IMR-90 (cell line): Measurements from ENCODE around the gene NT5DC3. TPM values are rescaled to one million over a fixed set of nuclear protein-coding genes. Genes with fewer than 3 reads are reported as not detected.

Experiments
- ATAC-seq: fragments of 200-7000 bp; cut with Tn5 transposase; 2 replicates; pipeline ENCODE4 v1.9.1; 2020; ENCODE audit warnings: low read depth, mild to moderate bottlenecking, moderate library complexity
- BruUV-seq: library from RNA; stranded (reverse); fragments of 400-500 nt; replicated peaks from 2 replicates; lab custom pipeline; 2021; lab: Mats Ljungman, UMichigan
- CTCF ChIA-PET: fragments of 300-600 bp; formaldehyde crosslinking; extraction: SDS; loops from one replicate; lab custom pipeline; 2021; ENCODE audit warnings: antibody characterized with exemption; lab: Yijun Ruan, JAX
- POLR2A ChIA-PET: fragments of 300-600 bp; sonication (Branson Sonifier 250); formaldehyde crosslinking; loops from one replicate; lab custom pipeline; 2022; ENCODE audit warnings: antibody characterized with exemption; ENCODE audit not compliant: unreplicated experiment; lab: Charles Lee
- DNase-seq: peaks from one replicate; pipeline ENCODE4 v3.0.0; 2013
- H2AFZ ChIP-seq: replicated peaks from 2 replicates; pipeline ENCODE3; 2013; ENCODE audit warnings: low read length, mild to moderate bottlenecking; ENCODE audit not compliant: poor library complexity
- H2AK5ac ChIP-seq: 2 replicates; pipeline ENCODE4 v1.6.1; 2013; ENCODE audit warnings: low read depth, low read length, inconsistent platforms
- H2AK9ac ChIP-seq: replicated peaks from 2 replicates; pipeline ENCODE3; 2013; ENCODE audit warnings: mild to moderate bottlenecking, low read depth, low read length, moderate library complexity; ENCODE audit not compliant: poor library complexity
- H2BK120ac ChIP-seq: 2 replicates; pipeline ENCODE4 v1.6.1; 2013; ENCODE audit warnings: low read depth, low read length, inconsistent platforms
- H2BK15ac ChIP-seq: 3 replicates; pipeline ENCODE4 v1.6.1; 2013; ENCODE audit warnings: low read depth, low read length, inconsistent platforms
- H2BK20ac ChIP-seq: 2 replicates; pipeline ENCODE4 v1.6.1; 2013; ENCODE audit warnings: low read depth, mild to moderate bottlenecking, inconsistent platforms, low read length, moderate library complexity
- H2BK5ac ChIP-seq: 2 replicates; pipeline ENCODE4 v1.6.1; 2013; ENCODE audit warnings: mild to moderate bottlenecking, low read depth, low read length, inconsistent platforms; ENCODE audit not compliant: poor library complexity, severe bottlenecking
- H3K14ac ChIP-seq: replicated peaks from 2 replicates; pipeline ENCODE4 v1.6.1; 2013; ENCODE audit warnings: low read depth, low read length, inconsistent platforms
- H3K18ac ChIP-seq: 2 replicates; pipeline ENCODE4 v1.6.1; 2013; ENCODE audit warnings: low read depth, low read length, control low read depth
- H3K23ac ChIP-seq: 2 replicates; pipeline ENCODE4 v1.6.1; 2013; ENCODE audit warnings: low read depth, low read length, inconsistent platforms
- H3K27ac ChIP-seq: 2 replicates; pipeline ENCODE4 v1.5.1; 2013; ENCODE audit warnings: mild to moderate bottlenecking, control low read depth, low read length; ENCODE audit not compliant: insufficient read depth
- H3K27me3 ChIP-seq: 2 replicates; pipeline ENCODE4 v1.6.1; 2013; ENCODE audit warnings: low read length; ENCODE audit not compliant: control insufficient read depth, insufficient read depth
- H3K36me3 ChIP-seq: 2 replicates; pipeline ENCODE4 v1.6.1; 2013; ENCODE audit warnings: low read length, mixed read lengths; ENCODE audit not compliant: control insufficient read depth, insufficient read depth
- H3K4ac ChIP-seq: 2 replicates; pipeline ENCODE4 v1.6.1; 2013; ENCODE audit warnings: low read depth, low read length, inconsistent platforms
- H3K4me1 ChIP-seq: 2 replicates; pipeline ENCODE4 v1.6.1; 2013; ENCODE audit warnings: low read length, mixed read lengths; ENCODE audit not compliant: control insufficient read depth, insufficient read depth
- H3K4me2 ChIP-seq: 2 replicates; pipeline ENCODE4 v1.6.1; 2013; ENCODE audit warnings: low read depth, mild to moderate bottlenecking, control low read depth, low read length, moderate library complexity
- H3K4me3 ChIP-seq: 2 replicates; pipeline ENCODE4 v1.5.1; 2013; ENCODE audit warnings: low read depth, mild to moderate bottlenecking, control low read depth, low read length, moderate library complexity; ENCODE audit not compliant: insufficient read depth
- H3K56ac ChIP-seq: 2 replicates; pipeline ENCODE4 v1.6.1; 2013; ENCODE audit warnings: low read length, inconsistent platforms; ENCODE audit not compliant: insufficient read depth; ENCODE audit errors: extremely low read depth
- H3K79me1 ChIP-seq, 2 experiments: 2 replicates each; pipeline ENCODE4 v1.6.1; 2013; ENCODE audit warnings: low read length in 2 of 2, inconsistent platforms in 1 of 2, low read depth in 1 of 2
- H3K9ac ChIP-seq: 2 replicates; pipeline ENCODE4 v1.6.1; 2013; ENCODE audit warnings: low read depth, low read length, control low read depth
- H3K9me1 ChIP-seq: 2 replicates; pipeline ENCODE4 v1.6.1; 2013; ENCODE audit warnings: low read length, inconsistent platforms; ENCODE audit not compliant: insufficient read depth
- H3K9me3 ChIP-seq: 2 replicates; pipeline ENCODE4 v1.6.1; 2013; ENCODE audit warnings: low read length; ENCODE audit not compliant: control insufficient read depth, insufficient read depth
- H4K20me1 ChIP-seq: 2 replicates; pipeline ENCODE4 v1.6.1; 2013; ENCODE audit warnings: low read length, inconsistent platforms; ENCODE audit not compliant: insufficient read depth
- H4K5ac ChIP-seq: 2 replicates; pipeline ENCODE4 v1.6.1; 2013; ENCODE audit warnings: mild to moderate bottlenecking, low read depth, low read length, control low read depth
- H4K8ac ChIP-seq, 2 experiments: 2 replicates each; pipeline ENCODE4 v1.6.1; 2013; ENCODE audit warnings: low read depth in 2 of 2, low read length in 2 of 2, control low read depth in 1 of 2, inconsistent platforms in 1 of 2
- H4K91ac ChIP-seq: 2 replicates; pipeline ENCODE4 v1.6.1; 2013; ENCODE audit warnings: low read depth, low read length, inconsistent platforms; ENCODE audit not compliant: insufficient read depth
- BHLHE40 ChIP-seq: fragments of 150-350 bp; IDR thresholded peaks from 2 replicates; pipeline ENCODE4 v1.6.1; 2016; ENCODE audit warnings: mild to moderate bottlenecking, low read depth, low read length
- CEBPB ChIP-seq: IDR thresholded peaks from 2 replicates; pipeline ENCODE4 v1.6.1; 2012; ENCODE audit warnings: low read depth, low read length, improper control_type of control experiment
- CHD1 ChIP-seq: IDR thresholded peaks from 2 replicates; pipeline ENCODE4 v1.6.1; 2012; ENCODE audit warnings: low read depth, low read length, improper control_type of control experiment
- FOS ChIP-seq: fragments of 150-350 bp; IDR thresholded peaks from 2 replicates; pipeline ENCODE4 v1.6.1; 2016; ENCODE audit warnings: low read depth, low read length
- MAFK ChIP-seq: IDR thresholded peaks from 2 replicates; pipeline ENCODE4 v1.6.1; 2012; ENCODE audit warnings: low read depth, low read length, improper control_type of control experiment
- MAZ ChIP-seq: IDR thresholded peaks from 2 replicates; pipeline ENCODE4 v1.6.1; 2012; ENCODE audit warnings: low read depth, mild to moderate bottlenecking, low read length, improper control_type of control experiment, moderate library complexity, borderline replicate concordance
- MXI1 ChIP-seq: IDR thresholded peaks from 2 replicates; pipeline ENCODE4 v1.6.1; 2012; ENCODE audit warnings: low read depth, mild to moderate bottlenecking, low read length, moderate library complexity, borderline replicate concordance
- NFE2L2 ChIP-seq: fragments of 150-350 bp; IDR thresholded peaks from 2 replicates; pipeline ENCODE4 v1.6.1; 2016; ENCODE audit warnings: low read depth, mild to moderate bottlenecking, low read length
- POLR2A ChIP-seq: IDR thresholded peaks from 2 replicates; pipeline ENCODE4 v1.6.1; 2012; ENCODE audit warnings: mild to moderate bottlenecking, low read depth, low read length
- RAD21 ChIP-seq: IDR thresholded peaks from 2 replicates; pipeline ENCODE4 v1.6.1; 2012; ENCODE audit warnings: low read length, improper control_type of control experiment
- RCOR1 ChIP-seq: IDR thresholded peaks from 2 replicates; pipeline ENCODE4 v1.6.1; 2012; ENCODE audit warnings: mild to moderate bottlenecking, low read length, improper control_type of control experiment; ENCODE audit not compliant: insufficient replicate concordance
- RFX5 ChIP-seq: IDR thresholded peaks from 2 replicates; pipeline ENCODE4 v1.8.0; 2012; ENCODE audit warnings: low read depth, mild to moderate bottlenecking, low read length, moderate library complexity
- SMC3 ChIP-seq: fragments of 150-350 bp; IDR thresholded peaks from 2 replicates; pipeline ENCODE4 v1.6.1; 2016; ENCODE audit warnings: low read depth, mild to moderate bottlenecking, antibody characterized with exemption, low read length, moderate library complexity
- USF2 ChIP-seq: fragments of 150-350 bp; IDR thresholded peaks from 2 replicates; pipeline ENCODE4 v1.6.1; 2017; ENCODE audit warnings: mild to moderate bottlenecking, antibody characterized with exemption, low read length, low read depth
- WGBS, 2 experiments: methylation state at CpG; one replicate each; pipeline versions ENCODE4 v1.1.5 to v1.1.7; 2013; ENCODE audit warnings: missing lambda C conversion rate in 2 of 2; ENCODE audit not compliant: insufficient read length in 1 of 2; ENCODE audit errors: extremely low coverage in 2 of 2; 5-methylcytosine and 5-hydroxymethylcytosine counted together
- dilution Hi-C: fragments of 300-500 bp; cut with HindIII; formaldehyde crosslinking; loops from one replicate; pipeline ENCODE4 v1.14.3; 2018; ENCODE audit warnings: low sequenced_read_pairs; ENCODE audit not compliant: unreplicated experiment
- in situ Hi-C: fragments of 300-500 bp; cut with MboI; formaldehyde crosslinking; loops from 3 replicates; pipeline ENCODE4 v1.14.3; 2019; ENCODE audit warnings: low sequenced_read_pairs, inconsistent platforms, mixed read lengths
- intact Hi-C: fragments of 100-400 bp; cut with micrococcal nuclease; formaldehyde crosslinking; loops from 2 replicates; pipeline ENCODE4 v1.10.0; 2022
- polyA plus RNA-seq, 3 experiments: library from polyadenylated mRNA; depleted of rRNA; stranded (reverse); fragments of >200 nt; gene quantifications; 2 replicates each; pipeline ENCODE4 v1.2.3, GENCODE V29; 2012; ENCODE audit warnings: low replicate concordance in 1 of 3
- total RNA-seq: library from RNA; depleted of rRNA; stranded (reverse); fragments of >200 nt; gene quantifications from 2 replicates; pipeline ENCODE4 v1.2.3, GENCODE V29; 2012
- TF ChIP-seq, protein P1 (sequence below): conservative IDR thresholded peaks from 2 replicates; pipeline ENCODE4 v1.5.1; 2012; ENCODE audit warnings: mild to moderate bottlenecking, low read depth, low read length, improper control_type of control experiment
- TF ChIP-seq, protein P2 (sequence below): fragments of 150-350 bp; IDR thresholded peaks from 2 replicates; pipeline ENCODE4 v1.6.1; 2016; ENCODE audit warnings: low read depth, mild to moderate bottlenecking, low read length, moderate library complexity, borderline replicate concordance

NT5DC3 gene
- total and polyA plus RNA-seq, 2 of the 4 experiments (the other 2 are of a cell fraction), result 7.3 to 17.6 TPM

DNA sequence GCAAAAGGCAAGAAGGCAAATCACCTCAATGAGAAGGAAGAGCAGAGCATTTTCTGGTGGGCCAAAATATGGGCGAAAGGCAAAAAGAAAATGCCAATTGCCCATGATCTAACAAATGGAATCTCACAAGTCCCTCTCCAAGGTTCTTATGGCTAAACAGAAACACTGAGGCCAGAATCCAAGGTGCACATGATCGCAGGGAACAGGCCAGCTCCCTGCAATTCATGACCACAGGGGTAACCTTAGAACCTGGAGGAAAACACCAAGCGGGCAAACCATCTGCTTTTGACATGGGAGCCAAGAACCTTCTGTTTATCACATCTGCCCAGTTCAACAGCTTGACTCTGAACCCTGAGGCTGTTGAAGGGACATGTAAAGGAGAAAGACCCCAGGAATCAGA is 60.0 kb downstream of the NT5DC3 start:
- no TSS peak for BruUV-seq
- H2BK15ac ChIP-seq, result no peak overlapping the region
- no peaks in the 10 kb centered on the region for H4K20me1 ChIP-seq
- no peak overlapping the region for H2AK5ac ChIP-seq
- H2BK5ac ChIP-seq, result no peak overlapping the region
- in situ Hi-C loops (no loop called here), dilution Hi-C loops (no loop called here), intact Hi-C loops (no loop called here)
- no peak overlapping the region for H3K23ac ChIP-seq
- 100% methylated on average over 1 of the region's 3 CpGs; no CpG with 5 or more reads in 1 of the 2 experiments for WGBS, 2 experiments
- H4K91ac ChIP-seq, result no peak overlapping the region
- H3K4me2 ChIP-seq, result no peak overlapping the region
- no peak overlapping the region for H3K9ac ChIP-seq
- POLR2A ChIA-PET, result no interaction called here
- H2BK20ac ChIP-seq, result no peak overlapping the region
- DNase-seq, result no peak
- CTCF ChIA-PET, result interaction anchor here (1.4 kb wide), 1 partner anchor 11 kb away, joined by 4 read pairs; no protein-coding TSS in a partner anchor
- no peak overlapping the region for H4K8ac ChIP-seq
- peaks cover 29% of the 10 kb centered on the region for H3K36me3 ChIP-seq
- no peak for ATAC-seq
- peaks cover 15% of the 10 kb centered on the region for H3K9me1 ChIP-seq
- no peak overlapping the region for H3K56ac ChIP-seq
- H3K9me3 ChIP-seq, result no peaks in the 10 kb centered on the region
- H3K27me3 ChIP-seq, result no peaks in the 10 kb centered on the region
- TF ChIP-seq MXI1, result no peak
- TF ChIP-seq RCOR1, result no peak
- TF ChIP-seq SMC3, result no peak
- no peak for TF ChIP-seq POLR2A
- TF ChIP-seq BHLHE40, result no peak
- TF ChIP-seq, protein P1, sequence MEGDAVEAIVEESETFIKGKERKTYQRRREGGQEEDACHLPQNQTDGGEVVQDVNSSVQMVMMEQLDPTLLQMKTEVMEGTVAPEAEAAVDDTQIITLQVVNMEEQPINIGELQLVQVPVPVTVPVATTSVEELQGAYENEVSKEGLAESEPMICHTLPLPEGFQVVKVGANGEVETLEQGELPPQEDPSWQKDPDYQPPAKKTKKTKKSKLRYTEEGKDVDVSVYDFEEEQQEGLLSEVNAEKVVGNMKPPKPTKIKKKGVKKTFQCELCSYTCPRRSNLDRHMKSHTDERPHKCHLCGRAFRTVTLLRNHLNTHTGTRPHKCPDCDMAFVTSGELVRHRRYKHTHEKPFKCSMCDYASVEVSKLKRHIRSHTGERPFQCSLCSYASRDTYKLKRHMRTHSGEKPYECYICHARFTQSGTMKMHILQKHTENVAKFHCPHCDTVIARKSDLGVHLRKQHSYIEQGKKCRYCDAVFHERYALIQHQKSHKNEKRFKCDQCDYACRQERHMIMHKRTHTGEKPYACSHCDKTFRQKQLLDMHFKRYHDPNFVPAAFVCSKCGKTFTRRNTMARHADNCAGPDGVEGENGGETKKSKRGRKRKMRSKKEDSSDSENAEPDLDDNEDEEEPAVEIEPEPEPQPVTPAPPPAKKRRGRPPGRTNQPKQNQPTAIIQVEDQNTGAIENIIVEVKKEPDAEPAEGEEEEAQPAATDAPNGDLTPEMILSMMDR, result no peak
- TF ChIP-seq RFX5, result no peak
- TF ChIP-seq USF2, result no peak
- no peak for TF ChIP-seq NFE2L2
- TF ChIP-seq FOS, result no peak
- no peak for TF ChIP-seq RAD21
- TF ChIP-seq, protein P2, sequence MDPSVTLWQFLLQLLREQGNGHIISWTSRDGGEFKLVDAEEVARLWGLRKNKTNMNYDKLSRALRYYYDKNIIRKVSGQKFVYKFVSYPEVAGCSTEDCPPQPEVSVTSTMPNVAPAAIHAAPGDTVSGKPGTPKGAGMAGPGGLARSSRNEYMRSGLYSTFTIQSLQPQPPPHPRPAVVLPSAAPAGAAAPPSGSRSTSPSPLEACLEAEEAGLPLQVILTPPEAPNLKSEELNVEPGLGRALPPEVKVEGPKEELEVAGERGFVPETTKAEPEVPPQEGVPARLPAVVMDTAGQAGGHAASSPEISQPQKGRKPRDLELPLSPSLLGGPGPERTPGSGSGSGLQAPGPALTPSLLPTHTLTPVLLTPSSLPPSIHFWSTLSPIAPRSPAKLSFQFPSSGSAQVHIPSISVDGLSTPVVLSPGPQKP, result no peak
- no peak for TF ChIP-seq MAZ
- no peak for TF ChIP-seq CEBPB
- no peak for TF ChIP-seq CHD1
- no peak for TF ChIP-seq MAFK
- peaks cover 8% of the 10 kb centered on the region for H3K4me1 ChIP-seq
- no peak overlapping the region for H3K18ac ChIP-seq
- no peak overlapping the region for H3K4ac ChIP-seq
- no peak overlapping the region for H2AFZ ChIP-seq
- no peak overlapping the region for H3K14ac ChIP-seq
- no peaks in the 10 kb centered on the region for H3K79me1 ChIP-seq
- no peak overlapping the region for H3K27ac ChIP-seq
- no peak overlapping the region for H3K4me3 ChIP-seq
- no peak overlapping the region for H4K5ac ChIP-seq
- H2AK9ac ChIP-seq, result no peak overlapping the region
- no peak overlapping the region for H2BK120ac ChIP-seq
